ENCODE results near the gene ANKRD9.

ANKRD9 gene

DNA sequence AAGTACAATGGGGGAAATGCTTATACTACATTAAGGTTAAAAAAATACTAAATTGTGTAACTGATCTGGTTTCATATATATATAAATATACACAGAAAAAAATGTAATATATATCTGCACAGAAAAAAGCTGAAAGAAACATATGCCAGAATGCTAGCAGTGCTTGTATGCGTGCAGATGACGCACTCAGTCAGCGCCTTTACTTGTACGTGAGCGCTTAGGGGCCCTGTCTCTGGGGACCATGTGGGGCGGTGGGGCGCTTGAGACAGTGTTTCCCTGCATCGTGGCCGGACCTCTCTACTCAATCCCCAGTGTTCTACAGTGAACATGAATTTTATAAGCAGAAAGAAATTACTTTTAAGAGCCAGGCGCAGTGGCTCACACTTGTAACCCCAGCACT, 7.0 kb downstream of the ANKRD9 start:
- Histone ChIP-seq H3K9me3 (ENCODE audit: control insufficient read depth, insufficient read depth, low read length) (no peaks in the 10 kb centered on the region), H3K4me3 (ENCODE audit: low read depth, low read length) (no peak overlapping the region), H3K9ac (ENCODE audit: low read depth, low read length) (no peak overlapping the region), H3K4me1 (ENCODE audit: control insufficient read depth, insufficient read depth, low read length) (no peaks in the 10 kb centered on the region), H3K27me3 (ENCODE audit: control insufficient read depth, insufficient read depth, low read length) (no peaks in the 10 kb centered on the region), H3K27ac (ENCODE audit: low read depth, low read length) (no peak overlapping the region), H3K36me3 (ENCODE audit: control insufficient read depth, insufficient read depth, low read length) (peaks cover 22% of the 10 kb centered on the region)

DNA sequence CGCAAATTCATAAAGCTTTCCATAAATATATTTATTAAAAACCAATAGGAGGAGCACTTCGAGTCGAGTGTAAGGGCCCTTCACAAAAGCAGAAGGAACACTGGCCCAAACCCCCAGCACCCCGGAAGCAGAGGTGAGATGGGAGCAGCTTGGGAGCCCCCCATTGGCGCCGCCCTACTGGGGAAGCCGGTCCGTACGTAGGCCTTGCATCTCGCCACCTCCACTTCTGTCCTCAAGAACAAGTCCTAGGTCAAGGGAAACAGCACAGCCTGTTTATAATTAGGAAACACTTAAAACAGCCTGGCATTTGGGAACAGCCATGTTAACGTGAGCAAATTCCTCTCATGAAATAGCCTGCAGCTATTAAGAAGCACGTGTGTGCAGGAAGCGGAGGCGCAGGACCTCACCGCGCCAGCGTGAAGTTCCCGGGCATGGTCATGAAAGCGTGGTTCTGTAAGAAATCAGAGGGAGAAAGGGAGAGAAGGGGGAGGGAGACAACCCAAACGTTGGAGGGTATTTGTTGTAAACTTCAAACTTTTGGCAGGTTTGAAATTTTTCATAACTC, 7.7 kb downstream of the ANKRD9 start:
- Histone ChIP-seq H3K4me3 (ENCODE audit: low read depth, low read length) (no peak overlapping the region), H3K27ac (ENCODE audit: low read depth, low read length) (no peak overlapping the region), H3K9ac (ENCODE audit: low read depth, low read length) (no peak overlapping the region), H3K4me1 (ENCODE audit: control insufficient read depth, insufficient read depth, low read length) (no peaks in the 10 kb centered on the region), H3K36me3 (ENCODE audit: control insufficient read depth, insufficient read depth, low read length) (peaks cover 26% of the 10 kb centered on the region), H3K27me3 (ENCODE audit: control insufficient read depth, insufficient read depth, low read length) (no peaks in the 10 kb centered on the region), H3K9me3 (ENCODE audit: control insufficient read depth, insufficient read depth, low read length) (no peaks in the 10 kb centered on the region)

DNA sequence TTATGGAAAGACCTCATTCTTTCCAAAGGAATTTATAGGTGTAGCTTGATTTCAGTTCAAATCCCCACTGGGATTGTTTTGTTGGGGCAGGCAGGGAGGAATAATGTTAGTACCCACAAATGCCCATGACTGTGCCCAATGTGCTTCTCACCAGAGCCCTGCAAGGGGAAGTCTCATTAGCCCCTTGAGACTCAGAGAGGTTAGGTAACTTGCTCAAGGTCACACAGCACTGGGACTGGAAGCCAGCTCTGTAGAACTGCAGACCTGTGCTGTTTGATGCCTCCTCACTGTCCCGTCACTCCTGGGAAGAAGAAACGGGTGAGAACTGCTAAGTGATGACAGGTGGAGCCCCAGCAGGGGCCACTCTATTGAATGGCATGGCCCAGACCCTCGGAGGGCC, 8.9 kb downstream of the ANKRD9 start:
- no peak overlapping the region for H3K27ac ChIP-seq (ENCODE audit: low read depth, low read length)
- no peak overlapping the region for H3K9ac ChIP-seq (ENCODE audit: low read depth, low read length)
- peaks cover 17% of the 10 kb centered on the region for H3K36me3 ChIP-seq (ENCODE audit: control insufficient read depth, insufficient read depth, low read length)
- H3K27me3 ChIP-seq (ENCODE audit: control insufficient read depth, insufficient read depth, low read length) = no peaks in the 10 kb centered on the region
- H3K9me3 ChIP-seq (ENCODE audit: control insufficient read depth, insufficient read depth, low read length) = no peaks in the 10 kb centered on the region
- no peaks in the 10 kb centered on the region for H3K4me1 ChIP-seq (ENCODE audit: control insufficient read depth, insufficient read depth, low read length)
- H3K4me3 ChIP-seq (ENCODE audit: low read depth, low read length) = no peak overlapping the region

DNA sequence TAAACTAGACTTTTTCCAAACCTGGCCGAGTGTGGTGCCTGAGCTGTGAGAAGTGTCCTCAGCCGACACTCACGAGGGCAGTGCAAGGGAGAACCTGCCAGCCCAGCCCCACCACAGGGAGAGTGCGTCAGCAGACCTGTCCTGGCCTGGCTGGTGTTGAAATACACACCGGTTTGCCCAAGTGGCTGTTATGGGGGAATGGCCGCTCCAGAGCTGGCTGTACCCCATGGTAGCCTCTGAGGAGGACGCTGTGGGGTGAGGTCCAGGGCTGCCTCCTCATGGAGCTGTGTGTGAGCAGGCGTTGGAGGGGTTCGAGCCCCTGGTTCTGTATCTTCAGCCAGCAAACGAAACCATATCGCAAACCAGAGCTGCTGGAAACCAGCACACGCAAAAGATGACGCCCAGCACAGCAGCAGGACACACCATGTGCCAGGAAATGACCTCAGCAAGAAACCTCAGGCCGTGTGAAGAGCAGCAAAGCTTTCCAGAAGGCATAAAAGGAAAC, 9.4 kb downstream of the ANKRD9 start:
- no peak overlapping the region for H3K27ac ChIP-seq (ENCODE audit: low read depth, low read length)
- H3K36me3 ChIP-seq (ENCODE audit: control insufficient read depth, insufficient read depth, low read length) = peaks cover 12% of the 10 kb centered on the region

DNA sequence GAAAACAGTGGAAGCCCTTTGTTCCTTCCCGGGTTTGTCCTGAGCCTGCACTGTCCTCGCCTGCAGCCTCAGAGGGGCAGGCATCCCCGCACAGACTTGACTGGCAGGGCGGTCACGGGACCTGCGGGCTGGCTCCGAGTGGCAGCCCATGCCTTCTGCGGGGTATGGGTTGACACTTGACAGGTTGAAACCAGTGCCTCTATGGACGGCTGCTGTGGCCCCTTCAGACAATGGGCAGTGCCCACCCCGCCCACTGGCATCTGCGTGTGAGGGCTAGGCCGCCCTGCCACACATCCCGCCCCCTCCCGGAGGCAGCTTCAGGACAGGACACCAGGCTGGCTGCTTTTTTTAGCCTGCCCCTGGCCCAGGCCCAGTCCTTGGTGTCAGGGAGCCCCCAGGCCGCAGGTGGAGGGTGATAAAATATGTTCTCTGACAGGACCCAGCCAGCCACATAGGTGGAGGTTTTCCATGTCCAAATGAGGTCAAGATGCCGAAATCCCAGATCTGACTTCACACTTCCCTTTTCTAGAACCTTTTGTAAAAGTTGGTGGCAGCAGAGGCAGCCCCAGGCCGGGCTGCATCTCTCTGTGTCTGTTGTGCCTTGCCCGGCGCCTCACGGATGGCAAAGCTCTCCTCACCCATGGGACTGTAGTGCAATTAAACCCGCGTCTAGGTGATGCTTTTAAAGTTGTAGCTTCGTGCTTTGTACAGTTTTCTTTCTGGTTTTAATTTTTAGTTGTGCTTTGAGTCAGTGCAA, 10.0 kb downstream of the ANKRD9 start:
- Histone ChIP-seq H3K4me3 (ENCODE audit: low read depth, low read length) (no peak overlapping the region), H3K27ac (ENCODE audit: low read depth, low read length) (no peak overlapping the region), H3K9ac (ENCODE audit: low read depth, low read length) (no peak overlapping the region), H3K4me1 (ENCODE audit: control insufficient read depth, insufficient read depth, low read length) (no peaks in the 10 kb centered on the region), H3K9me3 (ENCODE audit: control insufficient read depth, insufficient read depth, low read length) (no peaks in the 10 kb centered on the region), H3K27me3 (ENCODE audit: control insufficient read depth, insufficient read depth, low read length) (no peaks in the 10 kb centered on the region), H3K36me3 (ENCODE audit: control insufficient read depth, insufficient read depth, low read length) (peaks cover 11% of the 10 kb centered on the region)

More for the DNA sequence above, 9.4 kb downstream of the ANKRD9 start:
- Histone ChIP-seq H3K4me3 (ENCODE audit: low read depth, low read length) (no peak overlapping the region), H3K9ac (ENCODE audit: low read depth, low read length) (no peak overlapping the region), H3K4me1 (ENCODE audit: control insufficient read depth, insufficient read depth, low read length) (no peaks in the 10 kb centered on the region), H3K9me3 (ENCODE audit: control insufficient read depth, insufficient read depth, low read length) (no peaks in the 10 kb centered on the region), H3K27me3 (ENCODE audit: control insufficient read depth, insufficient read depth, low read length) (no peaks in the 10 kb centered on the region)

DNA sequence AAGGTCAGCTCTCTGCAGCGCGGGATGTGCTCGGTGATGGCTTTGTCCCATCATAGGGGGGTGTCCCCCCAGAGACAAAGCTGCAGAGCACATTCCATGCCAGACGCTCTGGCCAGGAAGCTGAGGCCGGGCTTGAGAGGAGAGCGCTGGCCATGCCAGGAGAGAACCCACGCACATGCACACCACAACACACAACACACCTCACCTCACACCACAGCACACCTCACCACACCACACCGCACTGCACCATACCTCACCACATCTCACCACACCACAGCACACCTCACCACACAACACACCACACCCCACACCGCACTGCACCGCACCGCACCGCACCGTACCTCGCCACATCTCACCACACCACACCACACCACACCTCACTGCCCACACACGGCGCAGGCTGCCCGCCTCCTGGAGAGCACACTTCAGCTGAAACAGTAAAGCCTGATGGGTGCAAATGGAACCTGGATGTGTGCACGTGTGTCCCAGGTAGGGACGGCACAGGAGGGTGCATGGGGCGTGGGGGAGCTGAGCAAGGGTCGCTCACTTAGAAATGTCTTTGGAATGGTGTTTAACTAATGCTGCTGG, 10.8 kb downstream of the ANKRD9 start:
- H3K9ac ChIP-seq (ENCODE audit: low read depth, low read length) = no peak overlapping the region
- H3K4me1 ChIP-seq (ENCODE audit: control insufficient read depth, insufficient read depth, low read length) = no peaks in the 10 kb centered on the region
- no peaks in the 10 kb centered on the region for H3K27me3 ChIP-seq (ENCODE audit: control insufficient read depth, insufficient read depth, low read length)
- no peak overlapping the region for H3K27ac ChIP-seq (ENCODE audit: low read depth, low read length)
- H3K4me3 ChIP-seq (ENCODE audit: low read depth, low read length) = no peak overlapping the region
- no peaks in the 10 kb centered on the region for H3K9me3 ChIP-seq (ENCODE audit: control insufficient read depth, insufficient read depth, low read length)
- peaks cover 11% of the 10 kb centered on the region for H3K36me3 ChIP-seq (ENCODE audit: control insufficient read depth, insufficient read depth, low read length)

DNA sequence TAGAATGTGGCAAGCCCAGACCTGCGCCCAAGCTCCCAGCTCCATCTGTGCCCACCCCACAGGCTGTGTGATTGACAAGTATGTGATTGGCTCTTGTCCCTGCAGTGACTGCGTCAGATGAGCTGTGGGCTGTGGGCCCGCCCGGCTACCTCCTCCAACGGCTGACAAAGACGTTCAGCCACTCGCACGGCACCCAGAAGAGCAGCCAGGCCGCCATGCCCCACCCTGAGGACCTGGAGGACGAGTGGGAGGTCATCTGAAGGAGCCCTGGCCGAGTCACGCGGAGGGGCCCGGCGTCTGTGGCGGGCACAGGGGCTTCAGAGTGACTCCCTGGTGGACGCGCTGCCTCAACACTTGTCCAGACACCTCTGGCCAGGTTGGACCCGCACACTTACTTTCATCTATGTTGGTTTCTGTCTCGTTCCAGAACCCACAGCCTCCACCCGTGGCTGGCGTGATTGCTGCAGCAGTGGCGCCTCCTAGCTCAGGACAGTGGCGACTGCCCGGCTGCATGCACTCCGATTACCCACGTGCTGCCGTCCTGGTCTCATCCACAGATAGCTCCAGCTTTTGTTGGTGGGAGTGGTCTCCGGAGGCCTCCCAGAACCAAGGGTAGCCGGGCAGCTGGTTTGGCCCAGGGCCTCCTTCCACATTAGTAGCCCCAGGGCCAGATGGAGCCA, 11.4 kb downstream of the ANKRD9 start:
- Histone ChIP-seq H3K4me3 (ENCODE audit: low read depth, low read length) (no peak overlapping the region), H3K36me3 (ENCODE audit: control insufficient read depth, insufficient read depth, low read length) (peaks cover 11% of the 10 kb centered on the region), H3K27ac (ENCODE audit: low read depth, low read length) (no peak overlapping the region), H3K9me3 (ENCODE audit: control insufficient read depth, insufficient read depth, low read length) (no peaks in the 10 kb centered on the region), H3K9ac (ENCODE audit: low read depth, low read length) (no peak overlapping the region), H3K27me3 (ENCODE audit: control insufficient read depth, insufficient read depth, low read length) (no peaks in the 10 kb centered on the region), H3K4me1 (ENCODE audit: control insufficient read depth, insufficient read depth, low read length) (no peaks in the 10 kb centered on the region)

DNA sequence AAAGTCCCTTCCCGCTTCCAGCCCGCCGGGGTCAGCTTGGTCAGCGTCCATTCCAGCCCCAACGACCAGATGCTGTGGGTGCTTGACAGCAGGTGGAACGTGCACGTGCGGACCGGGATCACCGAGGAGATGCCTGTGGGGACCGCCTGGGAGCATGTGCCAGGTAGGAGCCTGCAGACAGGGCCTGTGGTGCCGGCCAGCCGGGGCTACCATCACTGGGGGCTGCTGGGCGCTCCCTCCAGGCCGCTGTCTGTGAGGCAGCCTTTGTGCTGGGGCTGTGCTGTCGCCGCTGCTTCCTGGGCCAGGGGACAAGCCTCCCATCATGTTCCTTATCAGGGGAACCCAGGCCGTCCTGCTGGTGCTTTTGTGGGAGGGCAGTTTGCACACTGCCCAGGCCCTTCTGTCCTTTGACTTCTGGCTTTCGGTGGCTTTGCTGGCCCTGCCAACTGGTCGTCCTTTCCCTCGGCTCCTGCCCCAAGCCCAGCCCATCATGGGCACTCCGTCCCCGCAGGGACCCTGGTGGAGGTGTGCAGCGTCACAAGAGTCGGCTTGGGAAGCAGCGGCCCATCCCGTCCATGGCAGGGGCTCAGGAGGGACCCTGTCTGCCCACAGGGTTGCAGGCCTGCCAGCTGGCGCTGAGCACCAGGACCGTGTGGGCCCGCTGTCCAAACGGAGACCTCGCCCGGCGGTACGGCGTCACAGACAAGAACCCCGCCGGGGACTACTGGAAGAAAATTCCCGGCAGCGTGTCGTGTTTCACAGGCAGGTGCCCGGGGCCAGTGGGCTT, 12.4 kb downstream of the ANKRD9 start:
- Histone ChIP-seq H3K27me3 (ENCODE audit: control insufficient read depth, insufficient read depth, low read length) (no peaks in the 10 kb centered on the region), H3K36me3 (ENCODE audit: control insufficient read depth, insufficient read depth, low read length) (peaks cover 11% of the 10 kb centered on the region), H3K4me1 (ENCODE audit: control insufficient read depth, insufficient read depth, low read length) (no peaks in the 10 kb centered on the region), H3K9me3 (ENCODE audit: control insufficient read depth, insufficient read depth, low read length) (no peaks in the 10 kb centered on the region), H3K27ac (ENCODE audit: low read depth, low read length) (no peak overlapping the region), H3K9ac (ENCODE audit: low read depth, low read length) (no peak overlapping the region), H3K4me3 (ENCODE audit: low read depth, low read length) (no peak overlapping the region)

DNA sequence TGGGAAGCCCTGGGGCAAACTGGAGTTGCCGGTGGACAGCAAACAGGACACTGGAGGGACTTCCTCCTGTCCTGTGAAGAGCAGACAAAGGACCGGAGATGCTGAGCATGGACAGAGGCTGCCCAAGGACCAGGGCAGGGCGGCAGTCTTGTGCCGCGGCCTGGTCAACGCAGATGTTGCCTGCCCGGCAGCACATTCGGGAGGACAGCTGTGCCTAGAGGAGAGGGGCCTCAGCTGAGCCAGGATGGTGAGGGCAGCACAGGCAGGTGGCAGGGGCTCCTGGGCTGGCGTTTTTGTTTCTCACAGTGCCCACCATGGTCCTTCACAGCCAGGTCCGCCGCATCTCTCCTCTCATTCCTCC, 13.3 kb downstream of the ANKRD9 start:
- Histone ChIP-seq H3K4me3 (ENCODE audit: low read depth, low read length) (no peak overlapping the region), H3K9me3 (ENCODE audit: control insufficient read depth, insufficient read depth, low read length) (no peaks in the 10 kb centered on the region), H3K4me1 (ENCODE audit: control insufficient read depth, insufficient read depth, low read length) (no peaks in the 10 kb centered on the region), H3K36me3 (ENCODE audit: control insufficient read depth, insufficient read depth, low read length) (peaks cover 11% of the 10 kb centered on the region), H3K27ac (ENCODE audit: low read depth, low read length) (no peak overlapping the region), H3K9ac (ENCODE audit: low read depth, low read length) (no peak overlapping the region), H3K27me3 (ENCODE audit: control insufficient read depth, insufficient read depth, low read length) (no peaks in the 10 kb centered on the region)

DNA sequence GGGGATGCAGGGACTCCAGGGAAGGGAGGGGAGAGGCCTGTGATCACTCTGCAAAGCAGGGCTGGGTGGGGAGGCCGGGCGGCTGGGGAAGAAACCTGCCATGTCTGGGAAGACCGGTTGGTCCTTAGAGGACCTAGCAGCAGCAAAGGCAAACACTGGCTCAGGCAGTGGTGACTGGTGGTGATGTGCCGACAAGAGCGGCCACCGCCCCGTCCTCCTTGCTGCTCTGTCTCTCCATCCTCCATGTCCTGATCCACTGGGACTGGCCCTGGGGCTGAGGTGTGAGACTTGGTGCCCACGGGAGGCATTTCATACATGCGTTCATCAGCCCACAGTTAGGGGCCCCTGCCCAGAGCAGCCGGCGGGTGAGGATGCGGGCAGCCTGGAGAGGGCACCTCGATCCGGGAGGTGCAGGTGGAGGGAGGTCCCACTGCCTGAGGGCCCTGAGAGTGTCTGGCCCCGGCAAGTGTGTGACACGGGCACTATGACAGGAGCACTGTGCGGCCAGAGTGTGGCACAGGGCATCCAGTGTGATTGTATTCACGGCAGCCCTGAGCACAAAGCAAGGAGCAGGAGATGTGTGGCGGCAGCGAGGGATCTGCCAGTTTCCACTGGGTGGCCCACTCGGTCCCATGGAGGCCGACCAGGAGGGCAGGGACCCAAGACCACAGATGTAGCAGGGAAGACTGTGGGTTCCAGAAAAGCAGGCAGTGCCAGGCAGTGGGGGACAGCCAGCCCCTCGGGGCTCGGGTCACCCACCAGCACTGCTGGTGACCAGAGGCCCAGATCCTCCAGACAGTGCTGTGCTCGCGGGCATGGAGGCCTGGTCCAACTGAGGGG, 13.9 kb downstream of the ANKRD9 start:
- Histone ChIP-seq H3K9me3 (ENCODE audit: control insufficient read depth, insufficient read depth, low read length) (no peaks in the 10 kb centered on the region), H3K4me3 (ENCODE audit: low read depth, low read length) (no peak overlapping the region), H3K27me3 (ENCODE audit: control insufficient read depth, insufficient read depth, low read length) (no peaks in the 10 kb centered on the region), H3K9ac (ENCODE audit: low read depth, low read length) (no peak overlapping the region), H3K36me3 (ENCODE audit: control insufficient read depth, insufficient read depth, low read length) (peaks cover 11% of the 10 kb centered on the region), H3K27ac (ENCODE audit: low read depth, low read length) (no peak overlapping the region), H3K4me1 (ENCODE audit: control insufficient read depth, insufficient read depth, low read length) (no peaks in the 10 kb centered on the region)

All from HUES48 (cell line).